ENCODE measurements around the gene GRIK4.

The GRIK4 gene

DNA sequence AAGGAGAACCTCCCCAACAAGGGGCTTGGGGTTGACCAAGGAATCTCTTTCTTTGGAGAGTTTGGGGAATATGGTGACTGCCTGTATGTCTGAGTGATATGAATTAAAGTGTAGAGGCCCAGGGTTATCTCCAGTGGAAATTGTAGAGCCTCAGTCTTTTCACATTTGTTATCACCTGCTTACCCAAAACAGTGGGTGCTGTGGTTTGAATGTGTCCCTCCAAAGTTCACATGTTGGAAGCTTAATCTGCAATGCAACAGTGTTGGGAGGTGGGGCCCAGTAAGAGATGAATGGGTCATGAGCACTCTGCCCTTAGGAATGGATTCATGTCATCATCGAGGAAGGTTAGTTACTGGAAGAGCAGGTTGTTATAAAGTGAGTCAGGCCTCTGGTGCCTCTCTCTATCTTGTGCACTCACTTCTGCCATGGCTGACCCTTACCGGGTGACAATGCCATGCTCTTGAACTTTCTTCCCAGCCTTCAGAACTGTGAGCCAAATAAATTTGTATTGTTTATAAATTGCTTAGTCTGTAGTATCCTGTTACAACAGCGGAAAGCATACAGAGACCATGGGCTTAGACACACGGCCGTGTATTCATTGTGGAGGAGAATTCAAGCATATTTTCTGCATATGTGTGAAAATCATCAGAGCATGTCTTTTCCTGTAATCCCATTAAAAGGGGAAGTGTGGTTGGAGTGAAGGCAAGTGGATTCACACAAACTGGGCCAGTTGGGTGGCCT is 398.3 kb downstream of the GRIK4 start:
- TF ChIP-seq, protein P1, sequence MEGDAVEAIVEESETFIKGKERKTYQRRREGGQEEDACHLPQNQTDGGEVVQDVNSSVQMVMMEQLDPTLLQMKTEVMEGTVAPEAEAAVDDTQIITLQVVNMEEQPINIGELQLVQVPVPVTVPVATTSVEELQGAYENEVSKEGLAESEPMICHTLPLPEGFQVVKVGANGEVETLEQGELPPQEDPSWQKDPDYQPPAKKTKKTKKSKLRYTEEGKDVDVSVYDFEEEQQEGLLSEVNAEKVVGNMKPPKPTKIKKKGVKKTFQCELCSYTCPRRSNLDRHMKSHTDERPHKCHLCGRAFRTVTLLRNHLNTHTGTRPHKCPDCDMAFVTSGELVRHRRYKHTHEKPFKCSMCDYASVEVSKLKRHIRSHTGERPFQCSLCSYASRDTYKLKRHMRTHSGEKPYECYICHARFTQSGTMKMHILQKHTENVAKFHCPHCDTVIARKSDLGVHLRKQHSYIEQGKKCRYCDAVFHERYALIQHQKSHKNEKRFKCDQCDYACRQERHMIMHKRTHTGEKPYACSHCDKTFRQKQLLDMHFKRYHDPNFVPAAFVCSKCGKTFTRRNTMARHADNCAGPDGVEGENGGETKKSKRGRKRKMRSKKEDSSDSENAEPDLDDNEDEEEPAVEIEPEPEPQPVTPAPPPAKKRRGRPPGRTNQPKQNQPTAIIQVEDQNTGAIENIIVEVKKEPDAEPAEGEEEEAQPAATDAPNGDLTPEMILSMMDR (conservative IDR thresholded peaks at IDR 0.05; ENCODE audit: low read depth, low read length) = no peak
- DNase-seq (ENCODE audit: low read depth) = no peak
- no peak overlapping the region for H3K4me3 ChIP-seq (ENCODE audit: low read depth, low read length)

DNA sequence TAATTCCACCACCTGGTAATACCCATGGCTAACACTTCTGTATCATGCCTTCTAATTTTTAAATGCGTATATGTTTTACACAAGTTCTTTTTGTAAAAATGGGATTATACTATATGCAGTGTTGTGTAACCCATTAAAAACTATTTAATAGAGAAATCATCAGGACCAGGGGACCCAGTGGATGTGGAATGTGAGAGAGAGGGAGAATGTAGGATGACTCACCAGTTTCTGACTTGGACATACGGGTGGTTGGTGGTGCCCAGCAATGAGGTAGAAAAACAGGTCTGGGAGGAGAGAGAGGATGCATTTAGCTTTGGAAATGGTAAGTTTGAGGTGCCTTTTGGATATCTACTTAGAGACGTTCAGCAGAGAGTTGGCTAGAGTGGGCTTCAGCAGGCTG is 400.4 kb downstream of the GRIK4 start:
- TF ChIP-seq, protein P1 (conservative IDR thresholded peaks at IDR 0.05; ENCODE audit: low read depth, low read length) = no peak
- no peak overlapping the region for H3K4me3 ChIP-seq (ENCODE audit: low read depth, low read length)
- DNase-seq (ENCODE audit: low read depth) = no peak

DNA sequence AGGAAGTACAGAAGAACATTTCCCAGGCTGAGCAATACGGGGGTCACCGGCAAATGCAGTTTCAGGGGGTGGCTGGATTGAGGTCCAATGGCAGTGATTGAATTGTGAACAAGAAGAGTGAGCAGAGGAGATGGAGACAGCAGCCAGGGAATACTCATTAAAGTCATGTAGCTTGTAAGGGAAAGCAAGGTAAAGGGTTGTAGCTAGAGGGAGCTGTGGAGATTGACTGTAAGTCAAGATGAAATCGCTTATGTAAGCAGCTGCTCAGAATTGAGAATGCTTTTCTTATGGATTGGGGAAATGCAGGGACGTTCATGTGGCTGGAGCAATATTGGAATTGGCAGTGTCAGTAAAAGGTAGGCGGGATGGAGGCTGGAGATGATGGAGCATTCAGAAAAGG is 401.0 kb downstream of the GRIK4 start:
- DNase-seq (ENCODE audit: low read depth) = peak; percentile 77
- TF ChIP-seq, protein P1 (conservative IDR thresholded peaks at IDR 0.05; ENCODE audit: low read depth, low read length) = peak; percentile 62
- H3K4me3 ChIP-seq (ENCODE audit: low read depth, low read length) = no peak overlapping the region

DNA sequence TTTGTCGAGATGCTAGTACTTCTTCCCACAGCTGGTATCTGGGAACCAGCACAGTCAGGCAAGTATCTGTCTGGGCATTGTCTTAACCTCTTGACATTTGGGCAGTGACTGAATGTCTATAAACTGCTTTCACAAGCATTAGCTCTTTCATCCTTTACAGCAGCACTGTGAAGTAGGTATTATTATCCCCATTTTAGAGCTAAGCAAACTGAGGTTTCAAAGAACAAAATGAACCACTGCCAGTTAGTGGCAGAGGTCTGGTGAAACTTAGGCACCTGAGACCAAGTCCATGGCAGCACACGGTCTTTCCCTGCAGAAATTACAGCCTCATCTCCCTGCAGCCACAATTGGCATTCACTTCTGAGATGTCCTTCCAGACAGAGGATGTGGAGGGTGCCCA is 401.4 kb downstream of the GRIK4 start:
- H3K4me3 ChIP-seq (ENCODE audit: low read depth, low read length) = no peak overlapping the region
- TF ChIP-seq, protein P1 (conservative IDR thresholded peaks at IDR 0.05; ENCODE audit: low read depth, low read length) = no peak
- DNase-seq (ENCODE audit: low read depth) = no peak

DNA sequence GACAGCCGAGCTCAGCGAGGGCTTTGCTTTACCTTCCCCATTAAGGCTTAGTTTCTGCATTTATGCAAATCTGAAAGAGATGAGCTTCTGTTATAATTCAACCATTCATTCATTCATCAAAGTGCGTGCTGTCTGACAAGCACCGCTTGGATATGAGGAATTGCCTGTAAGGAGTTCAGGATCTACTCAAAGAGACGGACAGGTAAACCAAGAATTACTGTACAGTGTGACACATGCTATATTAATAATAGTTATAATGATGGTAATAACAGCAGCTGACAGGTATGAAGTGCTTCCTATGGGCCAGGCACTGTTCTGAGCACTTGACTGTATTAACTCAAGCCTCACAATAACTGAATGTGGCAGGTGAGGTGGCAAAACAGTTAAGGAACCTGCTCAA is 402.5 kb downstream of the GRIK4 start:
- TF ChIP-seq, protein P1 (conservative IDR thresholded peaks at IDR 0.05; ENCODE audit: low read depth, low read length) = no peak
- DNase-seq (ENCODE audit: low read depth) = no peak
- H3K4me3 ChIP-seq (ENCODE audit: low read depth, low read length) = no peak overlapping the region

DNA sequence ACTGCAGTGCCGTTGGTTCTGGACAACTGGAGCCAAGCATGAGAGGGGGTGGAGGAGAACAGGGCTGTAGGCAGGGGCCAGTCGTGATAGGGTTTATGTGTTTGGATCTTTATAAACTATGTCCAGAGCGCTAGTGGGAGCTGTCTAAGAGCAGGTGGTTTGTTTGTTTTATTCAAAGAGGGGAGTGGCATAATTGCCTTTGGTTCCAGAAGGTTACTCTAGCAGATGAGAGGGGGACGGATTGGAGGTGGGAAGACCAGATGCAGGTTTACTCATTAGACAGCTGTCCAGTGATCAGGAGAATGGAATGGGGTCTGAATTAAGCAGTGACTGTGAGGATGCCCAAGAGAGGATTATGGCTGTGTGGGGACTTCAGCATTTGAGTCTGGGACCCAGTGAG is 403.1 kb downstream of the GRIK4 start:
- no peak overlapping the region for H3K4me3 ChIP-seq (ENCODE audit: low read depth, low read length)
- TF ChIP-seq, protein P1 (conservative IDR thresholded peaks at IDR 0.05; ENCODE audit: low read depth, low read length) = no peak
- no peak for DNase-seq (ENCODE audit: low read depth)

All from choroid plexus epithelial cell (primary cell).